GM18909 (cell line): ENCODE measurements around the gene TMEM17.

Experiments
- ATAC-seq: cut with Tn5 transposase; IDR thresholded peaks from one replicate; pipeline ENCODE4 v1.9.1; 2021; ENCODE audit warnings: mild to moderate bottlenecking; ENCODE audit not compliant: unreplicated experiment, poor library complexity

Gene TMEM17

GRCh38 chr2:62512384-62512783, 6.4 kb upstream of the TMEM17 start:
- ATAC-seq, result no peak

GRCh38 chr2:62511636-62512035, 5.6 kb upstream of the TMEM17 start:
- no peak for ATAC-seq

DNA sequence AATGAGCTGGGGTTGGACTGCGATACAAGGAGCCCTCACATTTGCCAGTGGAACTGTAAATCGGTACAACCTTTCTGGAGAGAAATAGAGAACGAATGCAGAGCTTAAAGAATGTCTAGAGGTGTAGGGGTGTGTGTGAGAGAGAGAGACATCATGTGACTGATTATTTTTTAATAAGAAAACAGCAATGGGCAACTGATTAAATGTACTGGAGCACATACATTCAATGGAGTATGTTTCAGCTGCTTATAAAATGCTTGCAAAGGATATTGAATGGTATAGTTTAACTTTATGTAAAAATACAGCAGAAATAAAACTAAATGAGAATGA, 391 bp upstream of the TMEM17 start:
- peak; percentile 40 for ATAC-seq

DNA sequence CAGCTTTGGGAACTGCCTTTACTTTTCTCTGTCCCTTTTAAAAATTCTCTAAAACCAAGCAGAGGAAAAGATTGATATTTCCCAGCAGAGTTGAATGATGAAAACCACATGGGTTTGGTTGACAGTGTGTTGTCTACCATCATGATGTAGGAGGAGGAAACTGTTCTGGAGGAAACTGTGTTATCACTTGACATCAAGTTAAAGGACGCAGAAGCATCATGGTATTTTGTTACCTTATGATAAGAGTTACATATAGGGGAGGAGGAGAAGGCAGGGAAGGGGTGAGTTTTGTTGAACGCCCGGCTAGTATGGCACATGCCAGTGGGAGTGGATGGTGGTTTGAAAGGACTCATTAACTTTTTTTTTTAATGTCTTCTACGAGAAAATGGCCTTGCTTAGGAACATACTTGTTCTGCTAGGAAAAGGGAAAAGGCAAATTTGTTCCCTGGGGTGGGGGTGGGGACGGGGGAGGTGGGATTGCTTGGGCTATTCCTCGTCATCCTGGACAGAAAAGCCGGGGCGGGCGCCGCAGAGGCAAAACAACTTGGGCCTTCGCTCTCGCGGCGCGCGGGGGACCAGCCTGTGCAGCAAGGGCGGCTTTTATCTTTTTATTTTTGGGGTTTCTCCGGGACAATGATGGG, 766 bp downstream of the TMEM17 start:
- no peak for ATAC-seq

DNA sequence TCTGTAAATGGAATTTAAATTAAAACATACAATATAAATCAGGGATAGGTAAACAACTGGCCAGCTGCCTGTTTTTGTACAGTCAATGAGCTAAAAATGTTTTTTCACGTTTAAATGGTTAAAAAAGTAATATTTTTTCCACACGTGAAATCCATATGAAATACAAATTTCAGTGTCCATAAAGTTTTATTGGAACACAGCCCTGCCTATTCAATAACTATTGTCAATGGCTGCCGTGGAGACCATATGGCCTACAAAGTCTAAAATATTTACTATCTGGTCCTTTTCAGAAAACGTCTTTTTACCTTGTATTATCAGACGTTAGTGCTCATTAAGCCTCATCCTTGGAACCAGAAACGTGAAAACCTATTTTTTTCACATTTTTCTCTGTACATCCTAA, 1.3 kb downstream of the TMEM17 start:
- no peak for ATAC-seq

GRCh38 chr2:62501794-62502500, 4.0 kb downstream of the TMEM17 start:
- ATAC-seq, result no peak

- ATAC-seq, result no peak
These were observed 4.9 kb downstream of the TMEM17 start for GRCh38 chr2:62501069-62501468.

GRCh38 chr2:62499430-62500060, 6.5 kb downstream of the TMEM17 start:
- no peak for ATAC-seq

DNA sequence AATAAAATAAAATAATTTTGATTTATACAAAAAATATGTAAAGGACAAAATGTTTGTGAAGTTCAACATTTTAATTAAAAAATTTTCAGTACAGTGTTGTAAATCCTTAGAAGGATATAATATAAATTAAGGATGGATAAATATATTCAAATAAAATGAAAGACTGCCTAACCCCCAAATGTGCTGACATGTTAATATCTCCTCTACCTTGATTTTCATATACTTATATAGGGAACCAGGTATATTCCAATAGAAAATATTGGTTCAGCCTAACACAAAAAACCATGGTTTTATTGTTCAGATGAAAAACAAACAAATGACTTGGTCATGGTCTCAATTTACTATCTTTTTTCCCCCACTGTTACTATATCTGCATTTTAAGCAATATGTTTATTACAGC, 7.3 kb downstream of the TMEM17 start:
- no peak for ATAC-seq

DNA sequence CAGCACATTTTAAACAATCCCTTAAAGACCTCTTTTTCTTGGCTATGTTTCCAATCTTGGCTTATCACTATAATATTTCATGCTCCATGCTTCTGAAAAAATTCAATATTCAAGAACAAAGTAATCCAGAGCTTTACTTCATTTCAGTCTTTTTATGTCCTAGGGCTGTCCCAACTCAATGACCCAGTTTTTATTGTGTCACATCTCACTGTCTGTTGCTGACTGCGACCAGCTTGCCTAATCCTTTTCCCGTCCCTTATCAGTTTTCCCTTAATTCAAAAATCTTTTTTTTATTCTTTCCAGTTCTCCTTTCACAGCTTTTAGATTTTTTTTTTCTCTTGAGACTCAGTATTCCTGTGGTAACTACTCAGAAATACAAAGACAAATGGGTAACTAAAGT, 10.2 kb downstream of the TMEM17 start:
- no peak for ATAC-seq

DNA sequence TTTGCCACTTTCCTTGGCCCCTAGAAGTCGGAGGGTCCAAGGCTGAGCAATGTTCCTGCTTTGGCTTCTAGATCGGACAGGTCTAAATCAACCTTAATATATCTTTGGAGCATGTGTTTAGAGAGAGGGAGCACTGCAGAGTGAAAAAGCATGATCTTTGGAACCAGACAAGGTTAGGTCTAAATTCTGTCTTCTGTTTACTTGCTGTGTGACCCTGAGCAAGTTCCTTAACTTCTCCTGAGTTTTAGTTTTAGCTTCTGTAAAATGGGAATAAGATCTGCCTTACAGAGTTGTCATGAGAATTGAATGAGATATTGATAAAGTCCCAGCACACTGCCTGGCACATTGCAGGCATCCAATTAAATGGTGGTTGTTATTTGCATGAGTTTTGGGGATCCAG, 13.9 kb downstream of the TMEM17 start:
- ATAC-seq, result no peak

- ATAC-seq, result no peak
These were observed 16.3 kb downstream of the TMEM17 start for GRCh38 chr2:62489702-62490101.

GRCh38 chr2:62489162-62489561, 16.8 kb downstream of the TMEM17 start:
- no peak for ATAC-seq

GRCh38 chr2:62486439-62486765, 19.6 kb downstream of the TMEM17 start:
- ATAC-seq, result no peak

DNA sequence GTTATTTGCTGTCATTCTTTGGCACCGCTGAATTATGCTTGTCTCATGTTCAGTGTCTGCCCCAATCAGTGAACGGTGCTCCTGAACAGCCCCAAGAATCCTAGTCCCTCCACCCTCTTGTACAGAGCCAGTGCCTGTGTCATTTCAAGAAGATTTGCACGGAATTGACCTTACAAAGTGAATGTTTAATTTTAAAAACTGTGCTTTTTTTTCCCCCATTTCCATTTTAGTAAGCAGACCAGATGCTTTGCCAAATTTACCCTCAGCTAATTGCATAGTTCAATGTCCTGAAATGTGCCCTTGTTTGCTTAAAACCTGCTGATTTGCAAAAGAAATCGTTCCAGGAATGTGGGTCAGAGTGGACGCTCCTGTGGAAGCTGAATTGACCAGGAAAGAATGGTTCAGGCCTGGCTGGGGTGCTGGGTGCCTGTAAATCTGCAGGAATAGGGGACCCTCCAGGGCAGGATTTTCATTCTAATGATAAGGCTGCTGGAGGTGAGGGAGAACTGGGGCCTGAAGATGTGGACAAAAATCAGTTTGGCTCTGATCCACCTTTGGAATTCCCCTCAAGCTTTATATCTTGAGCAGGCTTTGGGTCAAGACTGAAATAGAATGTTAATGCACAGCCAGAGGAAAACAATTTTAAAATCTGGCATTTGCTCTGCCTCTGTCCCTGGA, 20.1 kb downstream of the TMEM17 start:
- ATAC-seq, result no peak

- ATAC-seq, result no peak
These were observed 23.2 kb downstream of the TMEM17 start for GRCh38 chr2:62482558-62483352.

GRCh38 chr2:62479917-62480316, 26.1 kb downstream of the TMEM17 start:
- ATAC-seq, result no peak

DNA sequence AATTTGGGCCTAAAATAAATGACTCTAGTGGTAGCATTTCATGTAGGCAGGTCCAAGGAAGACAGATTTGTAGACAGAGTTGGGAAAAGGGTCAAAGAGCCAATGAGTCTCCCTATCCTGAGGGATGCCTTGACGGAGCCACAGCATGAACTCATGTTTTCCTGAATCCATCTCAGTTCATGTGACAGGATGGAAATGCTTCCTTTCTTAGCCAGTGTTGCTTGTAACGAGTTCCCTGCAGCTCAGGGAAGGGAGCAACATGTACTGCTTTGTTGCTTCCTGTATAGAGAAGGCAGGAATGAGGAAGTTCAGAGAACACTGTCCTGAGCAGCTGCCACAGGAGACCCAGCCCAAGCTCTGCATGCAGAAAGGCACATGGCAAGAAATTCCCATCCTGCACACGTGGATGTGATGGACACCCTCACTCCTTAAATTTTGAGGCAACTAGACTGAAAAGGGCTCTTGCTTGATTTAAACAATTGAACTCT, 27.9 kb downstream of the TMEM17 start:
- ATAC-seq, result no peak

DNA sequence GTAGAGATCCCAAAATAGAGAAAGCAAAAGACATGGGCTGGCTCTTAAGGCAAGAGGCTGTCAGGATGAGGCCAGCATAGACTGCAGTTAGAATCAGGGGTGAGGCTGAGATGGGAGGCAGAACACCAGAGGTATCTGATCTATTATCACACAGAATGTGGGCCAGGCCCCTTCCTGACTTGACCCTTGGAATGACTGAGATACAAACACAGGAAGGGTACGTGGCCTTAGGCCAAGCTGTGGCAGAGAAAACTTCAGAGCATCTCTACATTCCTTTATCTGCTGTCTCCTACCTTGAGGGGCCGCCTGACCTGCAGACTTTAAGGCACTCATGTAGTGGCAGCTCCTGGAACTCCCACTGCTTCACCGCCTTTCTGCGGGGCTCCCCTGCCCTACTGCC, 28.4 kb downstream of the TMEM17 start:
- ATAC-seq, result no peak

DNA sequence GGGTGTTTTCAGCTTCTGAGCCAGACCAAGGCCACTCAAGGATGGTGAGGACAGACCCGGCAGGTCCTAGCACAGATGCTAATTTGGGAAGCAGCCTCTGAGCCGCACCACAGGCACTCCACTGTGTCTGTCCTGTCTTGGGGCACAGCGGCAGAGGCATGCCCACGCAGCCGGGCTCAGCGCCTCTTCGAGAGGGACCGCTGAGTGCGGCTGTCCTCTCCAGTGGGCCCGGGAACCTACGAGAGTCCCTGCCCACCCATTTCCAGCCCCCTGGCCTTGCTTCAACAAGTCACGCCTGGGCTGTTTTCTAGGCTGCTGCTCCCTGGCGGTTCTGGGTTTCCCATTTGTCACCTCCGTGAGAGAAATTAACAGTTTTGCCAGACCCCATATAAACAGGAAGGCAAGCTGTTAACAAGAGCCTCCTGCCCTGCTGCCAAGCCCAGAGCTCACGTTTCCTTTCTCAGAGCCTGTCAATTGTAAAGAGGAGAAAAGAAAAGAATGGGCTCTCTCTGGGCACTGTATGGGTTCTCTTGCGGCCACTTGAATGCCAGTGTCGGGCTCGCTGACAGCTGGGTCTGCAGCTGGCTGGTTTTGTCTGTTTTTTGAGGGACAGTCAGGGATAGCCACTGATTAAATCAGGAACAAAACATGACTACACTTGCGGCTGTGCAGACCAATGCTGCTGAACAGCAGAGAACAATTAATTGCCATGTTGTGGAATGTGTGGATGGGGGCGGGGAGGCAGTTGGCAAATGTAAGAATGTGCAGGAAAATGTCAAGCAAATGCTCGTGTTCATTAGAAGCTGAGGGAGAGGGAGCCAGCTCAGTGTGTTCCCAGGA, 30.6 kb downstream of the TMEM17 start:
- ATAC-seq, result peak; percentile 44
